ENCODE measurements around the gene ABTB1. TPM values are rescaled to one million over a fixed set of nuclear protein-coding genes. Genes with fewer than 3 reads are reported as not detected.

The ABTB1 gene
- total RNA-seq, 4 donors from 2014 or later, result 27.8 to 68.7 (median 39.3) TPM

DNA sequence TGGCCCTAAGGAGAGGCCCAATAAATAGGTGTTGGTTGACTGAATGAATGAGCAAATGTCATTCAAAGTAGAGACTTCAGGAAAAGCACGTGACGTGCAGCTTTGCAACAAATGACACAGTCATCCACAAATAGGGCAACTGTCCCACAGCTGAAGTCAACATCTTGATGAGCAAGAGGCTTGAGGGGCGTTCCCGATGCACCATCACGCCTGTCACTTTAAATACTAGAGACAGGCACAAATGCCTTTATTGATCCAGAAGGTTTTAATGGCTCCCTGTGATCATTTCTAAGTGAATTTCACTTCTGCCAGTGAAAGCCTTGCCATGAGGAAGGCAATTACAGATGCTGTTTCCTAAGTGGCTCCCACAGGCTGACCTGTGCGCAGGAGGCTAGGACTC lies 43.6 kb downstream of the ABTB1 start:
- no peak for TF ChIP-seq CTCF (IDR thresholded peaks at IDR 0.05)
- no peak for DNase-seq (ENCODE audit: low spot score in 2 of 2)
- H3K4me3 ChIP-seq (ENCODE audit: low read depth, poor library complexity, severe bottlenecking), result no peak overlapping the region
- 92 to 93% methylated on average over 6 of the region's 6 CpGs for WGBS, 2 donors
- intact Hi-C loops (cut with DNase I; ENCODE audit: low total_unique reads), result no loop called here

GRCh38 chr3:127717357-127718244 lies 44.8 kb downstream of the ABTB1 start:
- WGBS, 2 donors, result 74 to 76% methylated on average over 14 of the region's 14 CpGs
- TF ChIP-seq CTCF (IDR thresholded peaks at IDR 0.05), result no peak
- TF ChIP-seq POLR2A (IDR thresholded peaks at IDR 0.05), result no peak
- no peak for DNase-seq (ENCODE audit: low spot score in 2 of 2)
- no peak overlapping the region for H3K4me3 ChIP-seq (ENCODE audit: low read depth, poor library complexity, severe bottlenecking)
- intact Hi-C loops (cut with DNase I; ENCODE audit: low total_unique reads), result no loop called here

GRCh38 chr3:127718245-127718915 lies 45.6 kb downstream of the ABTB1 start:
- TF ChIP-seq POLR2A (IDR thresholded peaks at IDR 0.05), result no peak
- TF ChIP-seq CTCF (IDR thresholded peaks at IDR 0.05), result no peak
- DNase-seq (ENCODE audit: low spot score in 2 of 2), result no peak
- whole genome bisulfite sequencing, 2 donors, result 87 to 89% methylated on average over 7 of the region's 7 CpGs
- no peak overlapping the region for H3K4me3 ChIP-seq (ENCODE audit: low read depth, poor library complexity, severe bottlenecking)
- intact Hi-C loops (cut with DNase I; ENCODE audit: low total_unique reads), result no loop called here

GRCh38 chr3:127718916-127719290 lies 46.2 kb downstream of the ABTB1 start:
- WGBS, 2 donors, result 49 to 69% methylated on average over 3 of the region's 3 CpGs
- DNase-seq (ENCODE audit: low spot score in 2 of 2), result no peak
- intact Hi-C loops (cut with DNase I; ENCODE audit: low total_unique reads), result no loop called here
- TF ChIP-seq CTCF (IDR thresholded peaks at IDR 0.05) (no peak), POLR2A (IDR thresholded peaks at IDR 0.05) (no peak)
- H3K4me3 ChIP-seq (ENCODE audit: low read depth, poor library complexity, severe bottlenecking), result no peak overlapping the region

GRCh38 chr3:127719369-127719768 lies 46.6 kb downstream of the ABTB1 start:
- 93 to 96% methylated on average over 8 of the region's 8 CpGs for WGBS, 2 donors
- DNase-seq (ENCODE audit: low spot score in 2 of 2), result no peak
- no peak for TF ChIP-seq POLR2A (IDR thresholded peaks at IDR 0.05)
- no peak for TF ChIP-seq CTCF (IDR thresholded peaks at IDR 0.05)
- no peak overlapping the region for H3K4me3 ChIP-seq (ENCODE audit: low read depth, poor library complexity, severe bottlenecking)
- intact Hi-C loops (cut with DNase I; ENCODE audit: low total_unique reads), result no loop called here
